DOHH2 (cell line): ENCODE results near the gene NKX2-4.

Experiments used
- EZH2phosphoT487 ChIP-seq: fragments of 200-600 bp; sonication (generic); IDR thresholded peaks from 2 replicates; pipeline ENCODE4 v1.6.1; 2017; ENCODE audit warnings: borderline replicate concordance, mild to moderate bottlenecking, antibody characterized with exemption, low read length, moderate library complexity, mixed read lengths
- TF ChIP-seq, protein P1 (sequence below): fragments of 200-600 bp; sonication (generic); IDR thresholded peaks from one replicate; pipeline ENCODE4 v1.5.1; 2014; ENCODE audit warnings: antibody characterized with exemption, mild to moderate bottlenecking, low read depth, low read length; ENCODE audit not compliant: poor library complexity, severe bottlenecking

GRCh38 chr20:21377701-21378100 lies 19.6 kb downstream of the NKX2-4 start:
- TF ChIP-seq, protein P1, sequence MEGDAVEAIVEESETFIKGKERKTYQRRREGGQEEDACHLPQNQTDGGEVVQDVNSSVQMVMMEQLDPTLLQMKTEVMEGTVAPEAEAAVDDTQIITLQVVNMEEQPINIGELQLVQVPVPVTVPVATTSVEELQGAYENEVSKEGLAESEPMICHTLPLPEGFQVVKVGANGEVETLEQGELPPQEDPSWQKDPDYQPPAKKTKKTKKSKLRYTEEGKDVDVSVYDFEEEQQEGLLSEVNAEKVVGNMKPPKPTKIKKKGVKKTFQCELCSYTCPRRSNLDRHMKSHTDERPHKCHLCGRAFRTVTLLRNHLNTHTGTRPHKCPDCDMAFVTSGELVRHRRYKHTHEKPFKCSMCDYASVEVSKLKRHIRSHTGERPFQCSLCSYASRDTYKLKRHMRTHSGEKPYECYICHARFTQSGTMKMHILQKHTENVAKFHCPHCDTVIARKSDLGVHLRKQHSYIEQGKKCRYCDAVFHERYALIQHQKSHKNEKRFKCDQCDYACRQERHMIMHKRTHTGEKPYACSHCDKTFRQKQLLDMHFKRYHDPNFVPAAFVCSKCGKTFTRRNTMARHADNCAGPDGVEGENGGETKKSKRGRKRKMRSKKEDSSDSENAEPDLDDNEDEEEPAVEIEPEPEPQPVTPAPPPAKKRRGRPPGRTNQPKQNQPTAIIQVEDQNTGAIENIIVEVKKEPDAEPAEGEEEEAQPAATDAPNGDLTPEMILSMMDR, result no peak
- no peak for TF ChIP-seq EZH2phosphoT487
